ENCODE measurements around the gene RBM42. TPM values are rescaled to one million over a fixed set of nuclear protein-coding genes. Genes with fewer than 3 reads are reported as not detected.

RBM42 gene
- total and polyA plus RNA-seq, 2 of the 13 experiments (the other 11 are each of a cell fraction or from before 2014, with no cell fraction given) = 27.2 to 55.3 TPM

DNA sequence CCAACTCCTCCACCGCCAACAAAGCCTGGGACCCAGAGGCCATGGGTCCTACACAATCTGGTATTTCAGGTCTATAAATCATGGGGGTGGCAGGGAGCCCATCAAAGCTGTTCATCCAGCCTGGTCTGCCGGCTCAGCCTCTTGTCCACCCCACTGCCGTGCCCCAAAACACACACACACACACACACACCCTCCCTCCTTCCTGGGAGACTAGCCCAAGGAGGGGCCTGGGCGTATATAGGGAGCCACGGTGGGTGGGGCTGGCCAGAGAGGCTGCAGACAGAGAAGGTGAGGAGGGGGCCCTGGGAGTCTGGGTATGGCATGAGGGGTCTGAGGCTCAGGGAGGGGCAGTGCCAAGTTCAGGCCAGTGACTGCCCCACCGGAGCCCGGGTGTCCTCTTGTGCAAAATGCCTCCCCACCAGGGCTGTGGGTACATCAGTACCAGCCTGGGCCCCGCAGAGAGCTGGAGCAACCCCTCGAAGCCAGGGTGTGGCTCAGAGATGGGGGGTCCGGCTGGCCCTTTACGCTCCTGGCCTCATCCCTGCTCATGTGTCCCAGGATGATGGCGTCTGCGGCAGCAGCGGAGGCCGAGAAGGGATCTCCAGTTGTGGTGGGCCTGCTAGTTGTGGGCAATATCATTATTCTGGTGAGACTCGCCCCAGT, 37.5 kb downstream of the RBM42 start, which contains the start of gene UPK1A (continued):
- TF ChIP-seq, protein P1, sequence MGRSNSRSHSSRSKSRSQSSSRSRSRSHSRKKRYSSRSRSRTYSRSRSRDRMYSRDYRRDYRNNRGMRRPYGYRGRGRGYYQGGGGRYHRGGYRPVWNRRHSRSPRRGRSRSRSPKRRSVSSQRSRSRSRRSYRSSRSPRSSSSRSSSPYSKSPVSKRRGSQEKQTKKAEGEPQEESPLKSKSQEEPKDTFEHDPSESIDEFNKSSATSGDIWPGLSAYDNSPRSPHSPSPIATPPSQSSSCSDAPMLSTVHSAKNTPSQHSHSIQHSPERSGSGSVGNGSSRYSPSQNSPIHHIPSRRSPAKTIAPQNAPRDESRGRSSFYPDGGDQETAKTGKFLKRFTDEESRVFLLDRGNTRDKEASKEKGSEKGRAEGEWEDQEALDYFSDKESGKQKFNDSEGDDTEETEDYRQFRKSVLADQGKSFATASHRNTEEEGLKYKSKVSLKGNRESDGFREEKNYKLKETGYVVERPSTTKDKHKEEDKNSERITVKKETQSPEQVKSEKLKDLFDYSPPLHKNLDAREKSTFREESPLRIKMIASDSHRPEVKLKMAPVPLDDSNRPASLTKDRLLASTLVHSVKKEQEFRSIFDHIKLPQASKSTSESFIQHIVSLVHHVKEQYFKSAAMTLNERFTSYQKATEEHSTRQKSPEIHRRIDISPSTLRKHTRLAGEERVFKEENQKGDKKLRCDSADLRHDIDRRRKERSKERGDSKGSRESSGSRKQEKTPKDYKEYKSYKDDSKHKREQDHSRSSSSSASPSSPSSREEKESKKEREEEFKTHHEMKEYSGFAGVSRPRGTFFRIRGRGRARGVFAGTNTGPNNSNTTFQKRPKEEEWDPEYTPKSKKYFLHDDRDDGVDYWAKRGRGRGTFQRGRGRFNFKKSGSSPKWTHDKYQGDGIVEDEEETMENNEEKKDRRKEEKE (IDR thresholded peaks at IDR 0.05) = no peak
- TF ChIP-seq ZNF749 (CRISPR knock-in tag; IDR thresholded peaks at IDR 0.05; ENCODE audit: borderline replicate concordance) = no peak
- TF ChIP-seq, protein P2, sequence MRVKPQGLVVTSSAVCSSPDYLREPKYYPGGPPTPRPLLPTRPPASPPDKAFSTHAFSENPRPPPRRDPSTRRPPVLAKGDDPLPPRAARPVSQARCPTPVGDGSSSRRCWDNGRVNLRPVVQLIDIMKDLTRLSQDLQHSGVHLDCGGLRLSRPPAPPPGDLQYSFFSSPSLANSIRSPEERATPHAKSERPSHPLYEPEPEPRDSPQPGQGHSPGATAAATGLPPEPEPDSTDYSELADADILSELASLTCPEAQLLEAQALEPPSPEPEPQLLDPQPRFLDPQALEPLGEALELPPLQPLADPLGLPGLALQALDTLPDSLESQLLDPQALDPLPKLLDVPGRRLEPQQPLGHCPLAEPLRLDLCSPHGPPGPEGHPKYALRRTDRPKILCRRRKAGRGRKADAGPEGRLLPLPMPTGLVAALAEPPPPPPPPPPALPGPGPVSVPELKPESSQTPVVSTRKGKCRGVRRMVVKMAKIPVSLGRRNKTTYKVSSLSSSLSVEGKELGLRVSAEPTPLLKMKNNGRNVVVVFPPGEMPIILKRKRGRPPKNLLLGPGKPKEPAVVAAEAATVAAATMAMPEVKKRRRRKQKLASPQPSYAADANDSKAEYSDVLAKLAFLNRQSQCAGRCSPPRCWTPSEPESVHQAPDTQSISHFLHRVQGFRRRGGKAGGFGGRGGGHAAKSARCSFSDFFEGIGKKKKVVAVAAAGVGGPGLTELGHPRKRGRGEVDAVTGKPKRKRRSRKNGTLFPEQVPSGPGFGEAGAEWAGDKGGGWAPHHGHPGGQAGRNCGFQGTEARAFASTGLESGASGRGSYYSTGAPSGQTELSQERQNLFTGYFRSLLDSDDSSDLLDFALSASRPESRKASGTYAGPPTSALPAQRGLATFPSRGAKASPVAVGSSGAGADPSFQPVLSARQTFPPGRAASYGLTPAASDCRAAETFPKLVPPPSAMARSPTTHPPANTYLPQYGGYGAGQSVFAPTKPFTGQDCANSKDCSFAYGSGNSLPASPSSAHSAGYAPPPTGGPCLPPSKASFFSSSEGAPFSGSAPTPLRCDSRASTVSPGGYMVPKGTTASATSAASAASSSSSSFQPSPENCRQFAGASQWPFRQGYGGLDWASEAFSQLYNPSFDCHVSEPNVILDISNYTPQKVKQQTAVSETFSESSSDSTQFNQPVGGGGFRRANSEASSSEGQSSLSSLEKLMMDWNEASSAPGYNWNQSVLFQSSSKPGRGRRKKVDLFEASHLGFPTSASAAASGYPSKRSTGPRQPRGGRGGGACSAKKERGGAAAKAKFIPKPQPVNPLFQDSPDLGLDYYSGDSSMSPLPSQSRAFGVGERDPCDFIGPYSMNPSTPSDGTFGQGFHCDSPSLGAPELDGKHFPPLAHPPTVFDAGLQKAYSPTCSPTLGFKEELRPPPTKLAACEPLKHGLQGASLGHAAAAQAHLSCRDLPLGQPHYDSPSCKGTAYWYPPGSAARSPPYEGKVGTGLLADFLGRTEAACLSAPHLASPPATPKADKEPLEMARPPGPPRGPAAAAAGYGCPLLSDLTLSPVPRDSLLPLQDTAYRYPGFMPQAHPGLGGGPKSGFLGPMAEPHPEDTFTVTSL (CRISPR knock-in tag; IDR thresholded peaks at IDR 0.05; ENCODE audit: borderline replicate concordance) = no peak
- TF ChIP-seq ZNF382 (CRISPR knock-in tag; IDR thresholded peaks at IDR 0.05; ENCODE audit: borderline replicate concordance) = no peak
- no peak for TF ChIP-seq PHB2 (IDR thresholded peaks at IDR 0.05; ENCODE audit: partially characterized antibody)
- no peak for TF ChIP-seq NKX3-1 (CRISPR knock-in tag; IDR thresholded peaks at IDR 0.05)
- TF ChIP-seq ZNF430 (CRISPR knock-in tag; IDR thresholded peaks at IDR 0.05) = no peak
